HG03571 (cell line): Measurements from ENCODE around the gene CD9.
"Not testable (repeated sequence)": the region's sequence is repeated elsewhere in the genome, so short reads cannot be mapped to it uniquely, and the experiment has no call there.

Experiments used
- ATAC-seq: cut with Tn5 transposase; IDR thresholded peaks from one replicate; pipeline ENCODE4 v1.9.1; 2021; ENCODE audit not compliant: unreplicated experiment

CD9 gene

GRCh38 chr12:6198556-6198955 is 1.6 kb upstream of the CD9 start:
- ATAC-seq, result no peak

GRCh38 chr12:6198985-6199530 is 1.1 kb upstream of the CD9 start:
- ATAC-seq, result no peak

DNA sequence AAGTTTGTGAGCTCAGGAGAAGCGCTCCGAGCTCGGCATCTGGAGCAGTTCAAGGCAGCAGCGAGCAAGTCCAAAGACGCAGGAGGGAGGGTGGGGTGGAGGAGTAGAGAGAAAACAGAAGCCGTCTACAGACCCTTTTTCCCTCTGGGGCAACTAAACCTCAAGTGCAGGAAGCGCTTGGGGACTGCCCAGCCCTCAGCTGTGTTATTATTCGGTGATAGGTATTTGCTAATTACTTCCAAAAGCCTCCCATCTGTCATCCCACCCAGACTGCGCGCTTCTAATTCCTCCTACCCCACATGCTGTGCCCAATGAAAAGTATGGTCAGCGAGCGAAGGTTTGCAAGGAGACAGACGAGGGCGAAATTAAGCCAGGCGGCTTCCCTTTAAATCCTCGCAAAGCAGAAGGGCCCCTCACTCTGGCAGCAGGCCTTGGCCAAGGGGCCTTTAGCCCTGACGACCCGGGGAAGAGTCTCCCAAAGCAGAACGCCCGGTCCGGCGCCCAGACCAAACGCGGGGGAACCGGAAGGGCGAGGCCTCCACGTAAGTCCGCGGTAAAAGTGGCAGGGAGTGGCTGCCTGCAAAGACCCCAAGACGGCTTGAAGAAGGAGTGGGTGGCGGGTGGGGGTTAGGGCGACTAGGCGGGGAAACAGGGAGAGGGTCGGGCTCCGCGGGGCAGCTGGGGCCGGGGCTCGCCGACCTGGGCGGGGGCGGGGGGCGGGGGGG is 507 bp upstream of the CD9 start:
- ATAC-seq, result no peak

DNA sequence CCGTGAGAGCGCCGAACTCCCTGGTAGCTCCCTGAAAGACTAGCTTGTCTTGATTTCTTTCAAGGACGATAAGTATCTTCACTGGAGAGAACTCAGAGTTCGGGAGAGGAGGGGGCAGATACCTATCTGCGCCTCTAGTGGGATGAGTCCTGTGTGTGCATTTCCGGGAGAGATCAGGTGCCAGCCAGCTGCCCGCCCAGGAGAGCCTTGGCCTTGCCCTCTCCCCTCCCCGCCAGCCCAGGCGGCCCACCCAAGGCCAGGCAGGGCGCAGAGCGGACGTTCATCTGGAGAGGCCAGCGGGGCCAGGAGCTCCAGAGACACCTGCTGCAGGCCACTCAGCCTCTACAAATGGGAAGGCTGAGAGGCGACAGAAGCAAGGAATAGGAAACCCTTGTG is 1.0 kb downstream of the CD9 start:
- ATAC-seq, result no peak

GRCh38 chr12:6201826-6202225 is 1.6 kb downstream of the CD9 start:
- no peak for ATAC-seq

DNA sequence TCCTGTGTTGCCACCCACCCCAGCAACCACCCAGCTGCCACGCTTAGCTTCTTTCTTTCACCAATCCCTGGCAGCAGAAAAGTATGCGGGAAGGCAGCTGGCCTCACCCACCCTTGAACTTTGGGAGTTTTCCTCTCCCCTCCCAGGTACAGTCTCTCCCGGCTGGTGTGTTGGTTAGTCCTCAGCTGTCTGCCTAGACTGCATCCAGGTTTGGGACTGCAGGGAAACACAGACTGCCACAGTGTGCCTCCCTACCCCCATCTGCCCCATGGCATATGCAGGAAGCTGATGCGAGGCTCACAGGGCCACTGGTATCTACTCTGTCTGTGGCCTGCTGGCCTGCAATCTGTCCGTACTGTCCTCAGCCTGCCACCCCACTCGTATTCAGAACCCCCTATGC is 2.1 kb downstream of the CD9 start:
- ATAC-seq, result no peak

DNA sequence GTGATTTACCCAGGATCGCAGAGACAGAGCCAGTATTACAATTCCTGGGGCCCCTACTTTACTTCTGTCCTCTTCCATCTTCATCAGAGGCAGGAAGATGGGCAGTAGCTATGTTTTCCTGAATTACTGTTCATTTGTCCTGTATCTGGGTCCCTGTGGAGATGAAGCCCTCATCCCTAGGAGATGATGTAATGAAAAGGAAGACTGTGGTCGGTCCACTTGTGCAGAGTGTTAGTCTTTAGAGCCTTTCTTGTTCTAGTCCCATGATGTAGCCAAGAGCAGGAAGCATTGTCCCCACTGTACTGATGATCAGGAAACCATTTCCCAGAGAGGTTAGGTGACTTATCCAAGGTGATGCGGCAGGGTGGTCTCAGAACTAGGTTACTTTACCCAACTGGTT is 2.6 kb downstream of the CD9 start:
- no peak for ATAC-seq

DNA sequence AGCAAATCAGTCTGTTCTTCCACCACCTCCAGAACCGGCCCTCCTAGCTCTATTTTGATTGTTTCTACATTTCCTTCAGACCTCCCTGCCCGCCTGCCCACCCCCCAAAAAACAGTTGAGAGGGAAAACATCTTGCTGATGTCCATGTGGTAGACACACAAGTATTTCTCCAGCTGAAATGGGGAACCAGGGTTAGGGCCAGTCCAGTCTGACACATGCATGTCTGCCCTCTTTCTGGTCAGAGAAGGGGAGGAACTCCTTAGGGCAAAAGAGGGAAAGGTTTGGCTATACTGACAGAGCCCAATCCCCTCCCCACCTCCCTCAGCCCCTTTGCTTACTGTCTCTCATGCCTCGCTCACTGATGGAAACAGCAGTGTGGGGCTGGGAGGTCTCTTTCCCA is 3.4 kb downstream of the CD9 start:
- no peak for ATAC-seq

GRCh38 chr12:6204533-6205143 is 4.4 kb downstream of the CD9 start:
- no peak for ATAC-seq

GRCh38 chr12:6205144-6205539 is 4.9 kb downstream of the CD9 start:
- no peak for ATAC-seq

GRCh38 chr12:6205761-6206160 is 5.6 kb downstream of the CD9 start:
- no peak for ATAC-seq

DNA sequence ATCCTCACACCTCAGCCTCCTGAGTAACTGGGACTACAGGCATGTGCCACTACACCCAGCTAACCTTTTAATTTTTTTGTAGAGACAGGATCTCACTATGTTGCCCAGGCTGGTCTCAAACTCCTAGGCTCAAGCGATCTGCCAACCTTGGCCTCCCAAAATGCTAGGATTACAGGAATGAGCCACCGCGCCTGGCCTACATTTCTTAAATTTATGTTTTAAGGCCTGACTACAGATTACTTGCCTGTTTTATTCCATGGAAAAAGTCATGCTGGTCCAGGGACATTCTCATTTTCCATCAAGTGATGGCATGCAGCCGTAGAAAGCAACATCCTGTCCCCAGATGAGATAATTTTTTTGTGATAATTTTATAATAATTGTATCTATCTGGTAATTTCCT is 6.1 kb downstream of the CD9 start:
- ATAC-seq, result no peak

DNA sequence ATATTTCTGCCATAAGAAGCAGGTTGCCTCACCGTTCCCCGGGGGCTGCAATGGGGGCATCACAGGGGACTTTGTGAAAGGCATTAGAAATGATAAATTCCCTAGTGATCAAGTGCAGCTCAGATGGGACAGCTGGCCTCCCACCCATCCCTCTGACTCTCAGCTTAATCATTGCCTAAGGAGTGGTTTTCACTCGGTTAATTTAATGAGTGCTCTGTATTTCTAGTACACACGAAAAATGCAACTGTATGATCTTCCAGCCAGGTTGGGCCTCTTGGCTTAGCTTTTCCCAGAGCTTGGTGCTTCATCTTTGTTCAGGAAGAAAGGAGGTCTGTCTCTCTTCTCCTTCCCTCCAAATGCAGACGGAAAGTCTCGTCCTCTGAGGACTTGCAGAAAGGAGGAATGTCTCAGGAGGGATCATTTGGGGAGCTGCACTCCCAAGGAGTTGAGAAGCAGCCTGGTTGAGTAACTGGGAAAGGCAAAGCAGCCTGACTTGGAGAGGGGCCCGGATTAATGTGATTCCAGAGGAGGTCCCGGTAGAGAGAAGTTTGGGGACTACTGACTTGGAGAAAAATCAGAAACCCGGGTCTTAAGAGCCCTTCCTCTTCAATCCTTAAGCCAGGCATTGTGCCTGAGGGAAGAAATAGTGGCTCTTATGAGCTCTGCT is 7.2 kb downstream of the CD9 start:
- ATAC-seq, result no peak

DNA sequence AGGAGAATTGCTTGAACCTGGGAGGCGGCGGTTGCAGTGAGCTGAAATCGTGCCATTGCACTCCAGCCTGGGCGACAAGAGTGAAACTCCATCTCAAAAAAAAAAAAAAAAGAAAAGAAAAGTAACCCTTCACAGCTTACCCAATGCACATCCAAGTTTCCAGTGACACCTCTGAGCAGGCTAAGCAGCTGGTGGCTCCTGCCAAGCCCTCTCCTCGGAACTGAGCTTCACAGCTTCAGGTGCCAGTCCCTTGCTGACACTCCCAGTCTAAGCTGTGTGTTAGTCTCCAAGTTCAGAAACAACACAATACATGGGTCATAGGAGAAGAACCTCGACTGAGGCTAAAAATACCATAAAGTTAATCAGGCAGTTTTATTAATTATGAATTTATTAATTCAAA is 7.9 kb downstream of the CD9 start:
- no peak for ATAC-seq

- not testable (repeated sequence) for ATAC-seq
These were observed 9.2 kb downstream of the CD9 start for GRCh38 chr12:6209428-6209827.

- no peak for ATAC-seq
These were observed 11.2 kb downstream of the CD9 start for GRCh38 chr12:6211421-6211869.

DNA sequence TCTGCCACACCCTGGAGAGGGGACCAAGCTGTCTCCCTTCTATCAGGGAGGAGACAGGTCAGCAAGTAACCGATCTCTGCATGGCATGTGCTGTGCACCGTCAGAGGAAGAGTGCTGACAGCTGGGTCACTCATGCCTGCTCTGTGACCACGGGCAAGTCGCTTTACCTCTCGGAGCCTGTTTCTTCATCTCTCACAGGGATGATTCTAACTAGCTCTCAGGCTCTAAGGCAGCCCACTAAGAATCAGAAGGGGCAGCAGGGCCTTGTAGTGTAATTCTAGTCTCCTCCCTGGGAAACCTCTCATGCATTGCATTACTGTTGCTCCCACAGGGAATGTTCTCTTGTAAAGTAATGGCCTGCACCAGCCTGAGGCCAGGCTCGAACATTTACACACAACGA is 11.9 kb downstream of the CD9 start:
- ATAC-seq, result no peak

GRCh38 chr12:6213969-6214368 is 13.8 kb downstream of the CD9 start:
- ATAC-seq, result no peak

GRCh38 chr12:6214633-6215032 is 14.4 kb downstream of the CD9 start:
- ATAC-seq, result no peak

- no peak for ATAC-seq
These were observed 15.1 kb downstream of the CD9 start for GRCh38 chr12:6215120-6215807.

GRCh38 chr12:6215932-6216494 is 15.8 kb downstream of the CD9 start:
- no peak for ATAC-seq
